Mesenchymal stem cell (in vitro differentiated cells and primary cell): Measurements from ENCODE around the gene MVB12A.

Experiments used
- DNase-seq: peaks from one replicate; pipeline ENCODE4 v3.0.0-alpha.2; 2013
- H2AFZ ChIP-seq: one replicate; pipeline ENCODE4 v1.6.1; 2013; ENCODE audit warnings: low read depth, mild to moderate bottlenecking, control low read depth, inconsistent platforms, low read length, moderate library complexity
- H2AK5ac ChIP-seq: 2 replicates; pipeline ENCODE4 v1.6.1; 2013; ENCODE audit warnings: low read length, moderate library complexity, mild to moderate bottlenecking, inconsistent platforms; ENCODE audit not compliant: severe bottlenecking
- H2BK120ac ChIP-seq: one replicate; pipeline ENCODE4 v1.6.1; 2013; ENCODE audit warnings: low read depth, mild to moderate bottlenecking, inconsistent platforms, low read length, moderate library complexity
- H2BK12ac ChIP-seq, 2 experiments: one replicate each; pipeline ENCODE4 v1.6.1; 2013; ENCODE audit warnings: inconsistent platforms in 2 of 2, low read length in 2 of 2, mild to moderate bottlenecking in 2 of 2, moderate library complexity in 2 of 2, control low read depth in 1 of 2
- H2BK15ac ChIP-seq: one replicate; pipeline ENCODE4 v1.6.1; 2013; ENCODE audit warnings: mild to moderate bottlenecking, low read depth, inconsistent platforms; ENCODE audit not compliant: poor library complexity, severe bottlenecking
- H2BK5ac ChIP-seq: 2 replicates; pipeline ENCODE4 v1.6.1; 2013; ENCODE audit warnings: low read depth, mild to moderate bottlenecking, low read length, control low read depth, inconsistent platforms; ENCODE audit not compliant: poor library complexity, severe bottlenecking
- H3K14ac ChIP-seq, 2 experiments: one replicate each; pipeline ENCODE4 v1.6.1; 2013; ENCODE audit warnings: inconsistent platforms in 2 of 2, low read length in 2 of 2, control low read depth in 1 of 2, mild to moderate bottlenecking in 1 of 2, moderate library complexity in 1 of 2
- H3K18ac ChIP-seq, 2 experiments: one replicate each; pipeline ENCODE4 v1.6.1; 2013; ENCODE audit warnings: inconsistent platforms in 2 of 2, low read length in 2 of 2, control low read depth in 1 of 2, low read depth in 1 of 2, mild to moderate bottlenecking in 1 of 2
- H3K23ac ChIP-seq, 2 experiments: one replicate each; pipeline ENCODE4 v1.6.1; 2013; ENCODE audit warnings: inconsistent platforms in 2 of 2, low read length in 2 of 2, mild to moderate bottlenecking in 2 of 2, moderate library complexity in 2 of 2, control low read depth in 1 of 2
- H3K27ac ChIP-seq: 2 replicates; pipeline ENCODE4 v1.5.1; 2013; ENCODE audit warnings: mild to moderate bottlenecking, moderate library complexity, low read length, control low read depth, inconsistent platforms; ENCODE audit not compliant: poor library complexity, severe bottlenecking
- H3K27me3 ChIP-seq, 2 experiments: 2 replicates each; pipeline versions ENCODE4 v1.6.1 to v1.7.0; 2013; ENCODE audit warnings: low read length in 2 of 2, mild to moderate bottlenecking in 2 of 2, moderate library complexity in 2 of 2, control low read depth in 1 of 2, inconsistent platforms in 1 of 2; ENCODE audit not compliant: control insufficient read depth in 1 of 2, insufficient read depth in 1 of 2
- H3K36me3 ChIP-seq, 2 experiments: 2 replicates each; pipeline versions ENCODE4 v1.6.1 to v1.7.0; 2013; ENCODE audit warnings: low read length in 2 of 2, control low read depth in 1 of 2, inconsistent platforms in 1 of 2, low read depth in 1 of 2, mild to moderate bottlenecking in 1 of 2; ENCODE audit not compliant: insufficient read depth in 2 of 2, control insufficient read depth in 1 of 2
- H3K4ac ChIP-seq, 2 experiments: one replicate each; pipeline ENCODE4 v1.6.1; 2013; ENCODE audit warnings: inconsistent platforms in 2 of 2, low read length in 2 of 2, mild to moderate bottlenecking in 2 of 2, moderate library complexity in 2 of 2, control low read depth in 1 of 2, low read depth in 1 of 2
- H3K4me1 ChIP-seq: 2 replicates; pipeline ENCODE4 v1.6.1; 2013; ENCODE audit warnings: low read depth, low read length, control low read depth; ENCODE audit not compliant: control insufficient read depth, insufficient read depth
- H3K4me2 ChIP-seq: 2 replicates; pipeline ENCODE4 v1.6.1; 2013; ENCODE audit warnings: low read length, mild to moderate bottlenecking, inconsistent platforms; ENCODE audit not compliant: poor library complexity, severe bottlenecking
- H3K4me3 ChIP-seq, 2 experiments: 2 replicates each; pipeline versions ENCODE4 v1.5.1 to v1.7.0; 2013; ENCODE audit warnings: low read length in 2 of 2, mild to moderate bottlenecking in 2 of 2, control low read depth in 1 of 2, low read depth in 1 of 2; ENCODE audit not compliant: insufficient read depth in 1 of 2
- H3K79me1 ChIP-seq: replicated peaks from 2 replicates; pipeline ENCODE4 v1.6.1; 2013; ENCODE audit warnings: mild to moderate bottlenecking, control low read depth, low read length, inconsistent platforms; ENCODE audit not compliant: poor library complexity, severe bottlenecking
- H3K9ac ChIP-seq: 2 replicates; pipeline ENCODE4 v1.7.0; 2013; ENCODE audit warnings: mild to moderate bottlenecking, low read length, moderate library complexity
- H3K9me3 ChIP-seq: 2 replicates; pipeline ENCODE4 v1.7.0; 2013; ENCODE audit warnings: mild to moderate bottlenecking, low read length; ENCODE audit not compliant: control insufficient read depth
- H4K8ac ChIP-seq: one replicate; pipeline ENCODE4 v1.6.1; 2013; ENCODE audit warnings: inconsistent platforms, mild to moderate bottlenecking, low read length, moderate library complexity
- H4K91ac ChIP-seq: one replicate; pipeline ENCODE4 v1.6.1; 2013; ENCODE audit warnings: mild to moderate bottlenecking, low read length, inconsistent platforms
- WGBS: methylation state at CpG from one replicate; pipeline ENCODE4 v1.1.7; 2013; ENCODE audit warnings: mixed read lengths; 5-methylcytosine and 5-hydroxymethylcytosine counted together

MVB12A gene

GRCh38 chr19:17470068-17470841 is 50.4 kb downstream of the MVB12A start, which contains the start of gene SLC27A1:
Gene SLC27A1, plus strand, starts transcription at chr19:17470524. Its CDS starts 17 bp downstream, at chr19:17470541.
- Histone ChIP-seq H3K18ac (peak within 1 kb of the TSS; percentile 97 to 99), H3K9me3 (no peaks in the 10 kb centered on the region), H2BK12ac (peak within 1 kb of the TSS in 1 of 2 experiments; percentile 94), H3K79me1 (peaks cover 24% of the 10 kb centered on the region), H4K8ac (peak within 1 kb of the TSS; percentile 94), H2AK5ac (peak within 1 kb of the TSS; percentile 19), H2BK120ac (peak within 1 kb of the TSS; percentile 50), H3K4me2 (peak within 1 kb of the TSS; percentile 88), H3K4ac (peak within 1 kb of the TSS; percentile 89 to 94), H3K14ac (peak within 1 kb of the TSS in 1 of 2 experiments; percentile 100), H2BK5ac (peak within 1 kb of the TSS; percentile 49), H3K23ac (peak within 1 kb of the TSS in 1 of 2 experiments; percentile 95), H2BK15ac (peak within 1 kb of the TSS; percentile 99), H4K91ac (peak within 1 kb of the TSS; percentile 83), H3K27ac (peak within 1 kb of the TSS; percentile 72), H3K27me3 (no peaks in the 10 kb centered on the region), H3K9ac (peak within 1 kb of the TSS; percentile 90), H2AFZ (peak within 1 kb of the TSS; percentile 99), H3K36me3 (peaks cover 3% of the 10 kb centered on the region in 2 experiments), H3K4me1 (peaks cover 26% of the 10 kb centered on the region), H3K4me3 (peak within 1 kb of the TSS; percentile 89 to 99)
- WGBS: under 1% methylated on average over 43 of the region's 67 CpGs
- DNase-seq: peak; percentile 99

DNA sequence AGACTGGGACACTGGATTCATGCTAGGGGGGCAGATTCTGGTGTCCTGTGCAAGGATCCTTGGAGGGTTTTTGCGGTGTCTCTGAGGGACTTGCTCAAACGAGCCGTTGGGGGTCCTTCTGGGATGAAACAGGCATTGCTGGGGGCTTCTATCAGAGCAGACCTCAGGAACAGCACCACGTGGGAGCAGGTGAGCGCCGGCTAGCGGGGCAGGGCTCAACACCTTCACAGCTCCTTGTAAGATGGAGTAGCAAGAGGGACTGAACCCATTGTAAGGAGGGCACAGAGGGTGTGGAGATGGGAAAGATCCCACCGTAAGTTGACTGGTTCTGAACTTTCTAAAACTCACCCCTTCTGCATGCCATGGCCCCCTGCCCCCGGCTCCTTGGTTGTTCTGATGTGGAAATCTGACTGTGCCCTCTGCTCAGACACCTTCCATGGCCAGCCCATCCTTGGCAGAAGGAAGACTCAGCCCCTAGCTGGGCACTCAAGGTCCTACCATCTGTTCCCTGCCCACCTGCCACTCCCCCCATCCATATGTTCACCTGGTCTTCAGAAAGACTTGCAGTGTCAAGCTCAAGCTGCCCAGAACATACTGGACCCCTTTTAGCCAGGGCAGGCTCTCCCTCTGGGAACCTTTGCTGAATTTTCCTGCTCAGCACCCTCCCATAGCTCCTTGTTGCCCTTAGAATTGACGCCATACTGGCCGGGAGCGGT is 51.7 kb downstream of the MVB12A start:
- H2BK5ac ChIP-seq: no peak overlapping the region
- peak overlapping the region in 1 of 2 experiments; percentile 89 for H3K4me3 ChIP-seq
- no peak overlapping the region for H2BK15ac ChIP-seq
- no peak overlapping the region for H3K27ac ChIP-seq
- no peak overlapping the region for H2BK120ac ChIP-seq
- H3K9me3 ChIP-seq: no peaks in the 10 kb centered on the region
- 73% methylated on average over 9 of the region's 12 CpGs for WGBS
- H2AFZ ChIP-seq: no peak overlapping the region
- H2AK5ac ChIP-seq: no peak overlapping the region
- H3K9ac ChIP-seq: peak overlapping the region; percentile 90
- peaks cover 30% of the 10 kb centered on the region for H3K79me1 ChIP-seq
- peaks cover 32% of the 10 kb centered on the region for H3K4me1 ChIP-seq
- H2BK12ac ChIP-seq: no peak overlapping the region
- H3K14ac ChIP-seq: no peak overlapping the region
- H3K23ac ChIP-seq: no peak overlapping the region
- no peaks in the 10 kb centered on the region for H3K27me3 ChIP-seq
- DNase-seq: no peak
- H3K4me2 ChIP-seq: peak overlapping the region; percentile 88
- peaks cover 3% of the 10 kb centered on the region in 2 experiments for H3K36me3 ChIP-seq
- no peak overlapping the region for H3K18ac ChIP-seq
- no peak overlapping the region for H4K8ac ChIP-seq
- no peak overlapping the region for H4K91ac ChIP-seq
- H3K4ac ChIP-seq: no peak overlapping the region

- Histone ChIP-seq H3K4me3 (no peak overlapping the region), H3K4me2 (no peak overlapping the region), H3K36me3 (peaks cover 3% of the 10 kb centered on the region in 2 experiments), H3K9ac (peak overlapping the region; percentile 12), H3K14ac (no peak overlapping the region), H2AK5ac (no peak overlapping the region), H3K18ac (no peak overlapping the region), H2AFZ (no peak overlapping the region), H2BK5ac (no peak overlapping the region), H4K8ac (no peak overlapping the region), H3K23ac (no peak overlapping the region), H2BK15ac (no peak overlapping the region), H2BK120ac (no peak overlapping the region), H3K4ac (no peak overlapping the region), H3K27ac (peak overlapping the region; percentile 31), H4K91ac (peak overlapping the region; percentile 20), H3K9me3 (no peaks in the 10 kb centered on the region), H3K27me3 (no peaks in the 10 kb centered on the region), H2BK12ac (no peak overlapping the region), H3K4me1 (peaks cover 35% of the 10 kb centered on the region), H3K79me1 (peaks cover 32% of the 10 kb centered on the region)
- 91% methylated on average over 7 of the region's 9 CpGs for WGBS
- DNase-seq: peak; percentile 62
Measured at GRCh38 chr19:17473041-17473440, 53.2 kb downstream of the MVB12A start.
